GM19468 (cell line): Measurements from ENCODE around the gene PXN.
"Not testable (repeated sequence)": the region's sequence is repeated elsewhere in the genome, so short reads cannot be mapped to it uniquely, and the experiment has no call there.

ENCODE experiments used
- ATAC-seq: cut with Tn5 transposase; IDR thresholded peaks from one replicate; pipeline ENCODE4 v1.9.1; 2021; ENCODE audit warnings: mild to moderate bottlenecking, moderate library complexity, moderate number of reproducible peaks; ENCODE audit not compliant: unreplicated experiment; ENCODE audit errors: extremely low read depth

Gene PXN

GRCh38 chr12:120262852-120263747, 2.4 kb downstream of the PXN start:
- ATAC-seq, result no peak

GRCh38 chr12:120261951-120262851, 3.3 kb downstream of the PXN start:
- no peak for ATAC-seq

- no peak for ATAC-seq
These were observed 4.9 kb downstream of the PXN start for GRCh38 chr12:120260607-120261006.

- ATAC-seq, result no peak
These were observed 5.9 kb downstream of the PXN start for GRCh38 chr12:120259418-120260202.

GRCh38 chr12:120258323-120258896, 7.1 kb downstream of the PXN start:
- ATAC-seq, result no peak

GRCh38 chr12:120257041-120257821, 8.3 kb downstream of the PXN start:
- no peak for ATAC-seq

GRCh38 chr12:120254809-120255208, 10.7 kb downstream of the PXN start:
- ATAC-seq, result no peak

GRCh38 chr12:120253313-120253712, 12.2 kb downstream of the PXN start:
- not testable (repeated sequence) for ATAC-seq

- no peak for ATAC-seq
These were observed 13.2 kb downstream of the PXN start for GRCh38 chr12:120252071-120252906.

GRCh38 chr12:120251364-120252070, 14.0 kb downstream of the PXN start:
- ATAC-seq, result not testable (repeated sequence)

GRCh38 chr12:120249875-120250795, 15.4 kb downstream of the PXN start:
- no peak for ATAC-seq

GRCh38 chr12:120249266-120249874, 16.2 kb downstream of the PXN start:
- no peak for ATAC-seq

GRCh38 chr12:120247621-120248030, 17.9 kb downstream of the PXN start:
- ATAC-seq, result no peak

GRCh38 chr12:120247183-120247582, 18.3 kb downstream of the PXN start:
- ATAC-seq, result no peak

GRCh38 chr12:120246705-120247104, 18.8 kb downstream of the PXN start:
- not testable (repeated sequence) for ATAC-seq
